ENCODE data around the gene RSF1.

DNA sequence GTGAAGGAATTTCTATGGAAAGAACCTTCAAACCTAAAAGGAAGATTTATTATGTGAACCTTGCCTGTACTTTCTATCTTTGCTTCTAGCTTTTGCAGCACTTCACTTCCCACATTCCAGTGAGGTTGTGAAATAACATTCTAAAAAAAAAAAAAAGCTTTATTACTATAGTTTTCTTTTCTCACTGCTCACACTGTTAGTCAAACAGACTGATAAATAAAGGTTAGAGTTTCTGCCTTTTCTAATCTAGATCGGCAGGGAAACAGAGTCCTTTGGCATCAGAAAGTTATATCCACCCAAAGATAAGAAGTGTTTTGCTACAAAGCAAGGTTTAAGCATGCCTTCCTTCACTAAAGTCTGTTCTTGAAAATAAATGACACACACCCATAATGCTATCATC lies 3.3 kb upstream of the RSF1 start:
- TF ChIP-seq CTCF (IDR thresholded peaks at IDR 0.05) = no peak
- no peak for TF ChIP-seq POLR2A (IDR thresholded peaks at IDR 0.05; ENCODE audit: low read depth)
- TF ChIP-seq POLR2AphosphoS5 (IDR thresholded peaks at IDR 0.05) = no peak
- TF ChIP-seq EP300 (IDR thresholded peaks at IDR 0.05) = no peak

Measured in esophagus muscularis mucosa (tissue), 4 donors.